GM19463 (cell line): Measurements from ENCODE around the gene PRKACB.
A peak's percentile ranks its signal among the peaks of the same experiment; 100 is the strongest.

ENCODE experiments used
- ATAC-seq: cut with Tn5 transposase; IDR thresholded peaks from one replicate; pipeline ENCODE4 v1.9.1; 2021; ENCODE audit warnings: mild to moderate bottlenecking, moderate library complexity; ENCODE audit not compliant: unreplicated experiment

PRKACB gene

GRCh38 chr1:84143796-84144565, at the start of gene PRKACB:
TSS of gene PRKACB (plus strand) at chr1:84144271. CDS start at chr1:84144362, 91 bp downstream.
- peak; percentile 85 for ATAC-seq

DNA sequence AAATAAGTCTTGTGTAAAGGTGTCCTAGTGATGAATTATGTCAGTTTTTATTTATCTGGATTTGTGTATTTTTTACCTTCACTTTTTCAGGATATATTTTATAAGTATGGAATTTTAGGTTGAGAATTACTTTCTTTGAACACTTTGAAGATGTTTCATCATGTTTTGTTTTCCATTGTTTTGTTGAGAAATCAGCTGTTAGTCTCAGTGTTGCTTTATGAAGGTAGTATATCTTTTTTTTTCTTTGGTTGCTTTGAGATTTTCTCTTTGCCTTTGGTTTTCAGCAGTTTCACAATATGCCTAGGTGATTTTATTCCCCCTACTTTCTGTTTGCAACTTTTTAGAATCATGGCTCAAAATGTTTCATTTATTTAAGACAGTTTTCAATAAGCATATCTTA, 48.8 kb upstream of the PRKACB start:
- no peak for ATAC-seq

- no peak for ATAC-seq
Observed at GRCh38 chr1:84096176-84096575, 47.9 kb upstream of the PRKACB start.

DNA sequence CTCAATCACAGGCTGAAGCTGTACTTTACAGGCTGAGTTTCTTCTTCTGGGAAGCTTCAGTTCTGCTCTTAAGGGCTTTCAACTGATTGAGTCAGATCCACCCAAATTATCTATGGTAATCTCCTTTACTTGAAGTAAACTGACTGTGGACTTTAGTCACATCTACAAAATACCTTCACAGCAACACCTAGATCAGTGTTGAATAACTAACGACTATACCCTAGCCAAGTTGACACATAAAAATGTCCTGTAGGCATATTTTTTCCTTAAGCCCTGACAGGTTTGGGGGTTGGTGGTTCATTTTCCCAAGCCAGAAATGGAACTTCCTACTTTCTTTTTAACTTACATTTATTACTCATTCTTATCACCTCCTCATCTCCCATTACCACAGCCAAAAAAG, 42.9 kb upstream of the PRKACB start:
- no peak for ATAC-seq

DNA sequence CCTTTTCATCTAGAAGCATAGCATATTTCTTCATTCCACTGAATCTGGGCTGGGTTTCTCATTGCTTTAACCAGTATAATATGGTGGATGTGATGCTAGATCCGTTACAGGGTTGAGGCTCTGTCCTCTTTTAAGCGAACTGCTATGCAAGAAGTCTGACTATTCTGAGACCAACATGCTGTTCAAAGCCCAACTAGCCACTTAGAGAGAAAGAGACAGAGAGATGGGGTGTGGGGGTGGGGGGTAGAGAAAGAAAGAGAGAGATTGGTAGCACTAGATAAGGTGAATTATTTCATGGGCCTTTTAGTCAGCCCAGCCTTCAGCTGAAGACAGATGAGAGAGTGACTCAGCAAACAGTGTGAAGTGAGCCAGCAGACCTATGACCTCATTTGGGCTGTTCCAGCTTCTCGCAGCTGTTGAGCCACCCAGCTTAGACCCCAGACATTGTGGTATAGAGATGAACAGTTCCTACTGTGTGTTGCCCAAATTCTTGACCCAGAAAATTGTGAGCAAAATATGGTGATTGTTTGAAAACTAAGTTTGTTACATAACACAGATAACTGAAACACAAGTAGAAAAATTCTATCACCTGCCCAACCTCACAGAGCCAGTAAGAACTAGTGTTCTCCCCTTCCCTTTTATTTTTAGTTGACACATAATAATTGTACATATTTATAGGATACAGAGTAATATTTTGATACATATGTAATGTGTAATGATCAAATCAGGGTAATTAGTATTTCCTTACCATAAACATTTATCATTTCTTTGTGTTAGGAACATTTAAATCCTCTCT, 40.7 kb upstream of the PRKACB start:
- ATAC-seq, result peak; percentile 81

DNA sequence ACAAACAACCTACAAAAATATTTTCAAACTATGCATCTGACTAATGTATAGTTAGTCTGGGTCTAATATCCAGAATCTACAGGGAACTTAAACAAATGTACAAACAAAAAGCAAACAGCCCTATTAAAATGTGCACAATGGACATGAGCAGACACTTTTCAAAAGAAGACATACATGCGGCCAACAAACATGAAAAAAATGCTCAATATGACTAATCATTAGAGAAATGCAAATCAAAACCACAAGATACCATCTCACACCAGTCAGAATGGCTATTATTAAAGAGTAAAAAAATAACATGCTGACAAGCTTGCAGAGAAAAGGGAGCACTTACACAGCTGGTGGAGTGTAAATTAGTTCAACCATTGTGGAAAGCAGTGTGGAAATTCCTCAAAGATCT, 36.5 kb upstream of the PRKACB start:
- peak; percentile 69 for ATAC-seq

DNA sequence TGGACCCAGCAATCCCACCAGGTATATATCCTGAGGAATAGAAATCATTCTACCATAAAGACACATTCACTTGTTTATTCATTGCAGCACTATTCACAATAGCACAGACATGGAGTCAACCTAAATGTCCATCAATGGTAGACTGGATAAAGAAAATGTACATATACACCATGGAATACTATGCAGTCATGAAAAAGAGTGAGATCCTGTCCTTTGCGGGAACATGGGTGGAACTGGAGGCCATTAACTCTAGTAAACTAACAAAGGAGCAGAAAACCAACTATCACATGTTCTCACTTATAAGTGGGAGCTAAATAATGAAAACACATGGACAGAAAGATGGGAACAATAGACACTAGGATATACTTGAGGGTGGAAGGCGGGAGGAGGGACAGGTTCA, 36.1 kb upstream of the PRKACB start:
- ATAC-seq, result no peak

GRCh38 chr1:84108900-84109578, 35.0 kb upstream of the PRKACB start:
- ATAC-seq, result no peak

DNA sequence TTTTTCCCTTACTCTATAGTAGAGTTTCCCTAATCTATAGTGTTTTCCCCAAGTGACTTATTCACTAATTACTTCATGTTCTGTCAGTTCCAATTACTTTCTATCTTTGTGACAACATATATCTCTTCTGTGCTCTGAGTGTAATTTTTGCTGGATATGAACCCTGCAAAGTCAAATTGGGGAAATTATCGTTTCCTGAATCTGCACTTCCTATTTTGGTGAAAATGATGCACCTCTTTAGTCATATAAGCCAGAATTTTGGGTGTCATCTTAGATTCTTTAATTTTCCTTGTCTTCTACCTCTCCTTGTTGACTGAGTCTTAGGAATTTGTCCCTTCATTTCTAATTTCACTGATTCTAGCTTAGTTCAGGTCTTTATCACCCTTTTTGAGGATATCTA, 33.4 kb upstream of the PRKACB start:
- ATAC-seq, result no peak

DNA sequence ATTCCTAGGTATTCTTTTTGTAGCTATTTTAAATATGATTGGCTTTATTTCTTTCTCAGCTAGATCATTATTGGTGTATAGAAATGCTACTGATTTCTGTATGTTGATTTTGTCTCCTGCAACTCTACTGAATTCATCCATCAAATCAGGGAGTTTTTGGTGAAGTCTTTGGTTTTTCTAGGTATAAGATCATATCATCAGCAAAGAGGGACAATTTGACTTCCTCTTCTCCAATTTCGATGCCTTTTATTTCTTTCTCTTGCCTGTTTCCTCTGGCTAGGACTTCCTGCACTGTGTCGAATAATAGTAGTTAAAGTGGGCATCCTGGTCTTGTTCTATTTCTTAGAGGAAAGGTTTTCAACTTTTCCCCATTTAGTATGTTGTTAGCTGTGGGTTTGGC, 27.5 kb upstream of the PRKACB start:
- no peak for ATAC-seq

DNA sequence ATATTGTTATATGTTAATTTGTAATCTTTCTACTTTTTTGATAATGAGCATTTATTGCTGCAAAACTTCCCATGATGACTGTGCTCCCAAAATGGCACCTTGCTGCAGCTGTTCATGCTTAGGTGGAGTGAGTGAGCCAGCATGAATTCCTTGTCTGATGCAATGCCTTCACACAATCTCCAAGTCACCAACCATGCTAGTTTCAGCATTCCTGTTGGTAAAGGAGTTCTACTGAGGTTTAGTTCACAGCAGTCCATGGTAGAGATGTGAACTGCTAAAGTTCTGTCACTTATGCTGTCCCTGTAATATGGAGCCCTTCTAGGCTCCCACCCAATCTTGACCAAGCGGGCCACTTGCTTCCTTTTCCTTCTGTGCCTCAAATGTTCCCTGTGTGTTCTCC, 26.2 kb upstream of the PRKACB start:
- ATAC-seq, result no peak

- ATAC-seq, result no peak
Observed at GRCh38 chr1:84121360-84121759, 22.7 kb upstream of the PRKACB start.

DNA sequence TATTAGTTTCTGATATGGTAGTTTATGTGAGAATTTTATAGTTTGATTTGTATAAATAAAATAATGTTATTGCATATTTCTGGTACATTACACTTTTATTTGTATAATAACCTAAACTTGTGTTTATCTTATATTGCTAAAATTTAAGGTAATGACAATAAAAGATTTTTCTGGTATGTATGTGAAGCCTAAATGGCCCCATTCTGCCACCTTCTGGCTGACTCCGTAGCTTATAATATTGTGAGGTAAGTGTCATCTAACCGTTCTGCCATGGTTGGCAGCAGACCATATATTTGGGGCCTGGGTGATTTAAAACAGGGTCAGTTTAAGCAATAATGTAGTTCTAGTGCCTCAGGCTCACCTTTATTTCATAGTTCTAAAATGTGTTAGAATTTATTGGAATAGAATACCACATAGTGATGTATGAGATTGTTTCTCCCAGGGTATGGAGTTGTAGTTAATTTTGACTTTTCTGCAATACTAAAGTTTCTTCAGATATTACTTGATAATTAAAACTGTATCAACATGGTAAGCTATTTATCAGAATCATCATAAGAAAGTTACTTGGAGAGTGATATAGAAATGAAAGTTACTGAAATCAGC, 21.2 kb upstream of the PRKACB start:
- peak; percentile 74 for ATAC-seq

DNA sequence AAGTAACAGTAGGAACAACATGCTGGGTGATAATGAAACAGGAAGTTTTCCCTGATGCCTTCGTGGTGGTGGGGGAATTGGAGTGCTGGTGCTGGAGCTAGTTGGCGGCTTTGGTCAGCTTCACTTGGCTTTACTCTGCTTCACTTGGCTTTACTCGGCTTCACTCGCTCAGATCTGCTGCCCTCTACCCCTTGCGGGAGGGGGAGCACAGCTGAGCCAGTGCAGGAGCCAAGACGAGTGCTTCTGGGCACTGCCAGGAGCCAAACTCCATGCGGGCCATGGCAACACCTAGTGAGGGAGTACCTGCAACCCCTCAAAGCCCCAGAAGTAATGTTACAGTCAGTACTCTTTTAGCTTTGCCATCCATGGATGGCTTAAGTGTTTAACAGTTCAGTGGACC, 10.6 kb upstream of the PRKACB start:
- ATAC-seq, result no peak

GRCh38 chr1:84135341-84135740, 8.7 kb upstream of the PRKACB start:
- no peak for ATAC-seq

DNA sequence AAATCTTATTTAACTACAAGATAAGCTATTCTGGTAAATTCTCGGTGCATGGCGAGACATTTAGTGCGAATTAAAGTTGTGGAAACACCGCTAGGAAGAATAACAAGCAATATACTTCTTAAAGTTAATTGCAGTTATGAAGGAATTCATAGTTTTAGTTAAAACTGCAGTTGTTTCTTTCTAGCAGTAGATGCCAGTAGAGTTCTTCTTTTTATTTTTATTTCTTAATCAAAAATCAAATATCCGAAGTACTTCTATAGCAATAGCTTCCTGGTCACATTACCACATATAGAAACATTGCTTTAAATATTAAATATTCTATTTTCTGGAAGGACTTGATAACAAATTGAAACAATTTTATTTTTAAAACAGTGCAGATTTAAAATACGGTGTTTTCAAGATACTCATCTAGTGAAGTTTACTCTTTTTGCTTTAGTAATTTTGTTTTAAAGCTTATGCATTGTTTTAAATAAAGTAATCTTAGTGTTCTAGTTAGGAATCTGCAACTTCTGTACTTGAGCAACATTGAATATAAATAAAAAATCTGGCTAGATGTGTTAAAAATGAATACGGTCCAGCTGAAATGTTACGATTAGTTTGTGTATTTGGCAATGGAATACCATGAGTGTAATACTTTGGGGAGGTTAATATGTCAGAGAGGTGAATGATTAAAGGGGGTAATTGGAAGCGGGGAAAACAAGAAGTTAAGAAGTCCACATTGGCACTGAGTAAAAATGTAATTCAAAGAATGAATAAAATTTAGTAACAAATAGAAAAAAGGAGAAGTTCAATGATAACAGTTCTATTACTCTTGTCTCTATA, 2.7 kb upstream of the PRKACB start:
- ATAC-seq, result no peak

GRCh38 chr1:84145068-84145467, 997 bp downstream of the PRKACB start:
- no peak for ATAC-seq

DNA sequence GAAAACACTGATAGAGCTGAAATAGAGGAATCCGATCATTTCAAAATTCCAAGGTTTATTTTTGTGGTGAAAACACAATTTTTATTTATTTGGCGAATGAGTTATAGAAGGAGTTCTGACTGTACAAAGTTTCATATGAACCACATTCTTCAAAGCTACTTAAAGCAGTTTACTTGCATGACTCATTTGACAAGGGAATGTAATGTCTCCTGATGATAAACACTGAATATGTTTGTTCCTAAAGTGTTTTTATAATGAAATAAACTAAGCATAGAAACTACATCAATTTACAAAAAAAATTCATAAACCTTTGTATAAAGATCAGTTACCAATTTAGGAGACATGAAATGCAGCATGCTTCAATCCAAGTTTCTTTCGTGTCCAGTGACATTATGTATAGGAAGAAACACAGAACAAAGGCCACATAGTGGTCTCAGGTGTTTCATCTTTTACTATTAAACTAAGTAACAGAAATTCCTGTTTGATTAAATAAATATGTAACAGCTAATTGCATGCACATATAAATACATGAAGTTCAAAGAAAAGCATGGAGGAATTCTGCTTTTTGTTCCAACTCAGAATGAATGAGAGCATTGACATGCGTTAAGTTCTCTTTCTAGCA, 2.5 kb downstream of the PRKACB start:
- peak; percentile 55 for ATAC-seq

DNA sequence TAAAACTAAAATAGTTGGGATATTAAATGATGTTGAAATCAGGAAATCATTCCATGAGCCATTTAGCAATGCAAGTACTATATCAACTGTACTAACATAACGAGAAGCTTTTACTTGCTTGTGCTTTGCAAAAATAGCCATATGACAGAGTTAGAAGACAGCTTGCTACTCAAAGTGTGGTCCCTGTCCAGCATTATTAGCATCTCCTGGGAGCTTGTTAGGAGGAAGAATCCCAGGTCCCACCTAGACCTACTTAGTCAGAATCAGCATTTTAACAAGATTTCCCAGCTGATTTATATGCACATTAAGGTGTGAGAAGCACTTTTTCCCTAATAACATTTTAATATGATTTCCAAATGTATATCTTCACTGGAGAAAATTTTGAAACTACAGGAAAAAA, 4.7 kb downstream of the PRKACB start:
- no peak for ATAC-seq

DNA sequence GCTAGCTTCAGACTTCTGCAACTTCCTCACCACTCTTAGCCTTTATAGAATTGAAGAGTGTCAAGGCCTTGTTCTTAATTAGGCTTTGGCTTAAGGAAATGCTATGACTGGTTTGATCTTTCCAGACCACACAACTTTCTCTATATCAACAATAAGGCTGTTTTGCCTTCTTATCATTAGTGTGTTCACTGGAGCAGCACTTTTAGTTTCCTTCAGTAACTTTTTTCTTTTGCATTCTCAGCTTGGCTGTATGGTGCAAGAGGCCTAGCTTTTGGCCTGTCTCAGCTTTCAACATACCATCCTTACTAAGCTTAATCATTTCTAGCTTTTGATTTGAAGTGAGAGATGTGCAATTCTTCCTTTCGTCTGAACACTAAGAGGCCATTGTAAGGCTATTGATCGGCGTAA, 8.6 kb downstream of the PRKACB start:
- ATAC-seq, result peak; percentile 82
